GM12875 (cell line): ENCODE results near the gene SELENOP.
"Not testable (repeated sequence)": the region's sequence is repeated elsewhere in the genome, so short reads cannot be mapped to it uniquely, and the experiment has no call there.

Source experiments
- H3K4me3 ChIP-seq: one replicate; pipeline ENCODE4 v1.5.1; 2011; ENCODE audit warnings: low read depth, low read length, control low read depth
- CTCF ChIP-seq: IDR thresholded peaks from 2 replicates; pipeline ENCODE4 v1.5.1; 2011; ENCODE audit warnings: low read depth, mild to moderate bottlenecking, control low read depth, inconsistent platforms, low read length, moderate library complexity, borderline replicate concordance; ENCODE audit not compliant: insufficient read depth

SELENOP gene

GRCh38 chr5:42825422-42826148 lies 13.9 kb upstream of the SELENOP start:
- H3K4me3 ChIP-seq, result no peak overlapping the region
- TF ChIP-seq CTCF, result no peak

- H3K4me3 ChIP-seq, result no peak overlapping the region
- TF ChIP-seq CTCF, result no peak
These were observed 12.8 kb upstream of the SELENOP start for GRCh38 chr5:42824347-42824976.

GRCh38 chr5:42822548-42822947 lies 10.9 kb upstream of the SELENOP start:
- H3K4me3 ChIP-seq, result no peak overlapping the region
- TF ChIP-seq CTCF, result no peak

- no peak for TF ChIP-seq CTCF
- no peak overlapping the region for H3K4me3 ChIP-seq
These were observed 8.1 kb upstream of the SELENOP start for GRCh38 chr5:42819745-42820144.

GRCh38 chr5:42816546-42816945 lies 4.9 kb upstream of the SELENOP start:
- H3K4me3 ChIP-seq, result not testable (repeated sequence)

GRCh38 chr5:42813533-42813932 lies 1.8 kb upstream of the SELENOP start:
- no peak for TF ChIP-seq CTCF
- H3K4me3 ChIP-seq, result no peak overlapping the region

GRCh38 chr5:42812620-42813019 lies 928 bp upstream of the SELENOP start:
- no peak overlapping the region for H3K4me3 ChIP-seq
- no peak for TF ChIP-seq CTCF
